HUES48 (cell line): ENCODE measurements around the gene NIN.
A peak's percentile ranks its signal among the peaks of the same experiment; 100 is the strongest.

Experiments
- H3K27ac ChIP-seq: one replicate; pipeline ENCODE4 v1.7.0; 2013; ENCODE audit warnings: low read depth, low read length, inconsistent platforms
- H3K27me3 ChIP-seq: 2 replicates; pipeline ENCODE4 v1.6.1; 2013; ENCODE audit warnings: mild to moderate bottlenecking, low read length; ENCODE audit not compliant: control insufficient read depth, insufficient read depth
- H3K36me3 ChIP-seq: 2 replicates; pipeline ENCODE4 v1.6.1; 2013; ENCODE audit warnings: low read length; ENCODE audit not compliant: control insufficient read depth, insufficient read depth
- H3K4me1 ChIP-seq: 2 replicates; pipeline ENCODE4 v1.6.1; 2013; ENCODE audit warnings: mild to moderate bottlenecking, low read length; ENCODE audit not compliant: control insufficient read depth, insufficient read depth
- H3K4me3 ChIP-seq: 2 replicates; pipeline ENCODE4 v1.5.1; 2013; ENCODE audit warnings: mild to moderate bottlenecking, low read depth, low read length
- H3K9ac ChIP-seq: 2 replicates; pipeline ENCODE4 v1.6.1; 2013; ENCODE audit warnings: mild to moderate bottlenecking, low read depth, low read length, moderate library complexity
- H3K9me3 ChIP-seq: 2 replicates; pipeline ENCODE4 v1.6.1; 2013; ENCODE audit warnings: low read length; ENCODE audit not compliant: control insufficient read depth, insufficient read depth

Gene NIN

GRCh38 chr14:50860478-50861086 is 29.6 kb upstream of the NIN start:
- H3K9me3 ChIP-seq: no peaks in the 10 kb centered on the region
- no peak overlapping the region; the same call in 1 of the 2 replicates for H3K9ac ChIP-seq
- peaks cover 17% of the 10 kb centered on the region for H3K4me1 ChIP-seq
- H3K27me3 ChIP-seq: no peaks in the 10 kb centered on the region
- no peak overlapping the region for H3K27ac ChIP-seq
- H3K36me3 ChIP-seq: no peaks in the 10 kb centered on the region
- H3K4me3 ChIP-seq: peak overlapping the region; percentile 43

GRCh38 chr14:50859296-50859624 is 28.3 kb upstream of the NIN start:
- no peak overlapping the region for H3K4me3 ChIP-seq
- no peaks in the 10 kb centered on the region for H3K27me3 ChIP-seq
- H3K9ac ChIP-seq: no peak overlapping the region
- no peaks in the 10 kb centered on the region for H3K36me3 ChIP-seq
- no peaks in the 10 kb centered on the region for H3K9me3 ChIP-seq
- H3K27ac ChIP-seq: no peak overlapping the region
- H3K4me1 ChIP-seq: peaks cover 17% of the 10 kb centered on the region

DNA sequence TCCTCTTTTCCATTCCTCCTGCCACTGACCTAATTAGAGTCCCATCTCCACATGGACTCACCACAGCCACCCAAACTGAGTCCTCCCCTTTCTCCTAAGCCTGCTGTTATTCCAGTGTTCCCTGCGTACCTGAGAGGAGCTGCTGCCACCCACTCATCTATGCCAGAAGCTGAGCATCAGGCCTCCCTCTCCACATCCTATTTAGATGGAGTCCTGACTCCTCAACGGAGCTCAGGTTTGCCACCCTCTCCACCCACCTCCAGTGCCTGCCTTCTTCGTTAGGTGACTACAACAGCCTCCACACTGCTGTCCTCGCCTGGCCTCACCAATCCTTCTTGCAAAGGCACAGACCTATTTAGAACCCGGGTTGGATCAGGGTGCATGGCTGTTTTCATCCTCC is 25.7 kb upstream of the NIN start:
- Histone ChIP-seq H3K9me3 (no peaks in the 10 kb centered on the region), H3K27ac (no peak overlapping the region), H3K27me3 (no peaks in the 10 kb centered on the region), H3K36me3 (no peaks in the 10 kb centered on the region), H3K4me1 (peaks cover 17% of the 10 kb centered on the region), H3K9ac (no peak overlapping the region), H3K4me3 (no peak overlapping the region)

DNA sequence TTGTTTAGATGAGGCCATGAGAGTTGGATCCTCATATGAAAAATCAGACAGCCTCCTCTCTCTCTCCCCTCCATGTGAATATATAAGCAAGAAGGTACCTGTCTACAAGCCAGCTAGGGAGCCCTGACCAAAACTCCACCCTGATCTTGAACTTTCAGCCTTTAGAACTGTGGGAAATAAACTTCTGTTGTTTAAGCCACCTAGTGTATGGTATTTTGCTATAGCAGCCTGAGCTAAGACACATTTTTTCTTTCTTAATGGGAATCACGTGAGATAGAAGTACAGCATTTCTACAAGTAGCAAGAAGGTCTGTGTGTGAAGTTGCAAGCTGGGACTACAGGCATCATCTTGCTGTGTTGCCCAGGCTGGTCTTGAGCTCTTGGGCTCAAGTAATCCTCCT is 24.6 kb upstream of the NIN start:
- Histone ChIP-seq H3K36me3 (no peaks in the 10 kb centered on the region), H3K4me1 (peaks cover 12% of the 10 kb centered on the region), H3K9ac (no peak overlapping the region), H3K4me3 (no peak overlapping the region), H3K27me3 (no peaks in the 10 kb centered on the region), H3K27ac (no peak overlapping the region), H3K9me3 (no peaks in the 10 kb centered on the region)

DNA sequence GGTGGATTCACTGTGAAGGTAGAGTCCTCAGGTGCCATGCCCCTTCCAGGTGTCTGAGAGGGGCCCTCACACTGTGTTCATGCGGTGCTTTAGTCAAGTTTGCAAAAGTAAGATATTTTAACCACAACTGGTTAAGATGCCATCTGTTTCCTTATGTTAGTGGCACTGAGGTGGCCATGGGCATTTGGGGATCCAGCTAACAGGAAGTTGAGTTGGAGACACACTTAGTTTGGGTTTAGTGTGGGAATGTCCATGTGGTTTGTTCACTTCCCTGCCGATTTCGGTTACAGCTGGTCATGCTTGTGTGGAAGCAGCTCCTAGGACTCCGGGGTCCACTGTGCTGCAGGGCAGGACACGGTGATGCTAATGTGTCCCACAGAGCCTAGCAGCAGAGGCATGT is 23.6 kb upstream of the NIN start:
- Histone ChIP-seq H3K4me1 (peaks cover 4% of the 10 kb centered on the region; the same call in 1 of the 2 replicates), H3K4me3 (no peak overlapping the region), H3K9me3 (no peaks in the 10 kb centered on the region), H3K27me3 (no peaks in the 10 kb centered on the region), H3K9ac (no peak overlapping the region), H3K36me3 (no peaks in the 10 kb centered on the region), H3K27ac (no peak overlapping the region)

DNA sequence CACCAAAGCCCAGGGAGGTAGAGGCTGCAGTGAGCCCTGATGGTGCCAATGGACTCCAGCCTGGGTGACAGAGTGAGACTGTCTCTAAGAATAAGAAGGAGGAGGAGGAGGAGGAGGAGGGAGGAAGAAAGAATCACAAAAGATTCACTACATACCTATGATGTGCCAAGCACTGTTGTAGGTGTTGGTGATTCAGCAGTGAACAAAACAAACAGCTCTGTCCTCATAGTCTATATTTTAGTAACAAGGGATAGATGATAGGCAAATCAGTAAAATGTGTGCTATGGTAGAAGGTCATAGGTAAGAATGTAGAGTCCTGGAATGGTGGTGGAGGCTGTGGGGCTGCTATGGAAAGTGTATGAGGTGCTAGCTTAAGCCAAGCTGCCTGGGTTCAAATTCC is 22.9 kb upstream of the NIN start:
- no peak overlapping the region for H3K27ac ChIP-seq
- H3K4me1 ChIP-seq: no peaks in the 10 kb centered on the region
- H3K9ac ChIP-seq: no peak overlapping the region
- no peaks in the 10 kb centered on the region for H3K27me3 ChIP-seq
- H3K4me3 ChIP-seq: no peak overlapping the region
- no peaks in the 10 kb centered on the region for H3K9me3 ChIP-seq
- H3K36me3 ChIP-seq: no peaks in the 10 kb centered on the region

- Histone ChIP-seq H3K4me1 (no peaks in the 10 kb centered on the region), H3K4me3 (no peak overlapping the region), H3K27ac (no peak overlapping the region), H3K9ac (no peak overlapping the region), H3K27me3 (no peaks in the 10 kb centered on the region), H3K9me3 (no peaks in the 10 kb centered on the region), H3K36me3 (no peaks in the 10 kb centered on the region)
Observed at GRCh38 chr14:50846226-50846880, 15.4 kb upstream of the NIN start.

DNA sequence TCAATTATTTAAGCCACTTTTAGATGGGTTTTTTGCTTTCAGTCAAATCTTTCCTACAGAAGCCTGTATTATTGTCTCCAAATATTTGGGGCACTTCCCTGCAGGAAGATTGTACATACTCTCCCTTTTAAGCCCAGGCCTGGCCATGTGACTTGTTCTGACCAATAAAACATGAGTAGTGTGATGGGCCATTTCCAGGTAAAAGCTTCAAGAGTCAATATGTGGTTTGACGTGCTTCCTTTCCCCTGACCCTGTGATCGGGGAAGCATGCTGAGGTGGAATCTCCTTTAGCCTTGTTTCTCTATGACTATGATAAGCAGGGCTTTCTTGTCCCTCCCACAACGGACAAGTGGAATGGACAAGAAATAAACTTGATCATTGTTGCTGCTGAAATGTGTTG is 14.2 kb upstream of the NIN start:
- Histone ChIP-seq H3K27ac (no peak overlapping the region), H3K27me3 (no peaks in the 10 kb centered on the region), H3K4me1 (no peaks in the 10 kb centered on the region), H3K9ac (no peak overlapping the region), H3K36me3 (no peaks in the 10 kb centered on the region), H3K4me3 (no peak overlapping the region), H3K9me3 (no peaks in the 10 kb centered on the region)

- H3K4me3 ChIP-seq: no peak overlapping the region
- no peaks in the 10 kb centered on the region for H3K9me3 ChIP-seq
- no peaks in the 10 kb centered on the region for H3K4me1 ChIP-seq
- no peaks in the 10 kb centered on the region for H3K36me3 ChIP-seq
- no peak overlapping the region for H3K9ac ChIP-seq
- no peaks in the 10 kb centered on the region for H3K27me3 ChIP-seq
- no peak overlapping the region for H3K27ac ChIP-seq
Observed at GRCh38 chr14:50844391-50844790, 13.4 kb upstream of the NIN start.

- Histone ChIP-seq H3K27ac (no peak overlapping the region), H3K4me3 (no peak overlapping the region), H3K36me3 (no peaks in the 10 kb centered on the region), H3K4me1 (no peaks in the 10 kb centered on the region), H3K27me3 (peaks cover 7% of the 10 kb centered on the region), H3K9me3 (no peaks in the 10 kb centered on the region), H3K9ac (no peak overlapping the region)
Observed at GRCh38 chr14:50839691-50840090, 8.7 kb upstream of the NIN start.

GRCh38 chr14:50839048-50839447 is 8.1 kb upstream of the NIN start:
- Histone ChIP-seq H3K9ac (no peak overlapping the region), H3K4me3 (no peak overlapping the region), H3K4me1 (no peaks in the 10 kb centered on the region), H3K36me3 (no peaks in the 10 kb centered on the region), H3K9me3 (no peaks in the 10 kb centered on the region), H3K27me3 (peaks cover 13% of the 10 kb centered on the region), H3K27ac (no peak overlapping the region)
